GM12878 (cell line): ENCODE results near the gene ZNF311.
A peak's percentile ranks its signal among the peaks of the same experiment; 100 is the strongest.

Experiments used
- BCL11A ChIP-seq: IDR thresholded peaks from 2 replicates; pipeline ENCODE4 v1.6.1; 2011; ENCODE audit warnings: low read depth, low read length
- EP300 ChIP-seq, 2 experiments: fragments of 150-350 bp in 1 of 2; IDR thresholded peaks; 2 replicates each; pipeline ENCODE4 v1.6.1; 2011 to 2012; ENCODE audit warnings: low read depth in 2 of 2, low read length in 2 of 2, borderline replicate concordance in 1 of 2, improper control_type of control experiment in 1 of 2, inconsistent platforms in 1 of 2; ENCODE audit not compliant: control insufficient read depth in 1 of 2
- EZH2 ChIP-seq: IDR thresholded peaks from 2 replicates; pipeline ENCODE4 v1.6.1; 2012; ENCODE audit warnings: low read depth, mild to moderate bottlenecking, control low read depth, inconsistent platforms, low read length, borderline replicate concordance; ENCODE audit not compliant: control insufficient read depth
- NR2C2 ChIP-seq: IDR thresholded peaks from 2 replicates; pipeline ENCODE4 v1.6.1; 2011; ENCODE audit warnings: borderline replicate concordance, low read depth; ENCODE audit not compliant: control insufficient read depth, insufficient read length
- POLR2A ChIP-seq: IDR thresholded peaks from 2 replicates; pipeline ENCODE4 v1.6.1; 2011; ENCODE audit warnings: low read depth, mild to moderate bottlenecking, low read length
- POLR2AphosphoS2 ChIP-seq: IDR thresholded peaks from 2 replicates; pipeline ENCODE4 v1.6.1; 2011; ENCODE audit warnings: low read depth, mild to moderate bottlenecking, low read length, improper control_type of control experiment, moderate library complexity
- POLR2AphosphoS5 ChIP-seq: IDR thresholded peaks from 2 replicates; pipeline ENCODE4 v1.6.1; 2011; ENCODE audit warnings: mild to moderate bottlenecking, low read length, inconsistent platforms
- SUZ12 ChIP-seq: fragments of 200-600 bp; sonication (generic); IDR thresholded peaks from one replicate; pipeline ENCODE4 v1.6.1; 2018; ENCODE audit warnings: antibody characterized with exemption, mild to moderate bottlenecking; ENCODE audit not compliant: unreplicated experiment
- YY1 ChIP-seq: IDR thresholded peaks from 2 replicates; pipeline ENCODE4 v1.6.1; 2011; ENCODE audit warnings: low read depth, mild to moderate bottlenecking, low read length
- TF ChIP-seq, protein P1 (sequence below), 3 experiments: IDR thresholded peaks in 2 of 3; conservative IDR thresholded peaks in 1 of 3; 2 replicates each; pipeline ENCODE4 v1.5.1; 2011; ENCODE audit warnings: low read depth in 3 of 3, low read length in 3 of 3, mild to moderate bottlenecking in 3 of 3, control low read depth in 2 of 3, moderate library complexity in 2 of 3, inconsistent platforms in 1 of 3, mixed read lengths in 1 of 3; ENCODE audit not compliant: control insufficient read depth in 2 of 3, insufficient read depth in 1 of 3; ENCODE audit errors: extremely low read depth in 1 of 3
- TF ChIP-seq, protein P2 (sequence below): fragments of 450-650 bp; IDR thresholded peaks from 2 replicates; pipeline ENCODE4 v1.6.1; 2016; ENCODE audit warnings: mild to moderate bottlenecking

DNA sequence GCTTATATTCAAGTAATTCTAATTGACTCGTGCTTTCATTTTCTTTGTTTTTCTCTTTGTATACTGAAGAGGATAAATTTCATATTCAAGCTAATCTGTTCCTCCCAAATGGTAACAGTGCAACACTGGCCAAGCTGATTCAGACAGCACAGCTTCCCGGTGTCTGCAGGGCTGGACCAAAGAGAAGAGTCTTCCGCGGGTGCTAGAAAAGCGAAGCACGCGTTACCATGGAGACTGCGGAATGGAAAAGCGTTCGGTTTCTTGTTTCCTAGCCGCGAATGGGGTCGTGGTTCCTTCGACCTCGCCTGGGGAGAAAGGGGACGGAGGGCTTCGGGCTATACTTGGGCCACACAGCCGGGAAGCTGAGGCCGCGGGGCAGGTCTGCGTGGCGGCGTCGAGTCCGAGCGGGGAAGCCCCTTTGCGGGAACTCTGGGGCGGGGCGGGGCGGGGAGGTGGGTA lies 6.2 kb upstream of the ZNF311 start:
- TF ChIP-seq, protein P1, sequence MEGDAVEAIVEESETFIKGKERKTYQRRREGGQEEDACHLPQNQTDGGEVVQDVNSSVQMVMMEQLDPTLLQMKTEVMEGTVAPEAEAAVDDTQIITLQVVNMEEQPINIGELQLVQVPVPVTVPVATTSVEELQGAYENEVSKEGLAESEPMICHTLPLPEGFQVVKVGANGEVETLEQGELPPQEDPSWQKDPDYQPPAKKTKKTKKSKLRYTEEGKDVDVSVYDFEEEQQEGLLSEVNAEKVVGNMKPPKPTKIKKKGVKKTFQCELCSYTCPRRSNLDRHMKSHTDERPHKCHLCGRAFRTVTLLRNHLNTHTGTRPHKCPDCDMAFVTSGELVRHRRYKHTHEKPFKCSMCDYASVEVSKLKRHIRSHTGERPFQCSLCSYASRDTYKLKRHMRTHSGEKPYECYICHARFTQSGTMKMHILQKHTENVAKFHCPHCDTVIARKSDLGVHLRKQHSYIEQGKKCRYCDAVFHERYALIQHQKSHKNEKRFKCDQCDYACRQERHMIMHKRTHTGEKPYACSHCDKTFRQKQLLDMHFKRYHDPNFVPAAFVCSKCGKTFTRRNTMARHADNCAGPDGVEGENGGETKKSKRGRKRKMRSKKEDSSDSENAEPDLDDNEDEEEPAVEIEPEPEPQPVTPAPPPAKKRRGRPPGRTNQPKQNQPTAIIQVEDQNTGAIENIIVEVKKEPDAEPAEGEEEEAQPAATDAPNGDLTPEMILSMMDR (IDR thresholded peaks at IDR 0.05 in 2 of 3, conservative IDR thresholded peaks at IDR 0.05 in 1 of 3; ENCODE audit: control insufficient read depth in 2 of 3, extremely low read depth in 1 of 3, insufficient read depth in 1 of 3, low read depth in 3 of 3, low read length in 3 of 3) = no peak
- TF ChIP-seq EP300 (IDR thresholded peaks at IDR 0.05; ENCODE audit: borderline replicate concordance in 1 of 2, control insufficient read depth in 1 of 2, low read depth in 2 of 2, low read length in 2 of 2) (no peak), YY1 (no peak), SUZ12 (no peak), EZH2 (peak; percentile 73; the same call in 1 of the 2 replicates), POLR2A (no peak), BCL11A (no peak), NR2C2 (no peak), POLR2AphosphoS5 (no peak), POLR2AphosphoS2 (no peak)
- TF ChIP-seq, protein P2, sequence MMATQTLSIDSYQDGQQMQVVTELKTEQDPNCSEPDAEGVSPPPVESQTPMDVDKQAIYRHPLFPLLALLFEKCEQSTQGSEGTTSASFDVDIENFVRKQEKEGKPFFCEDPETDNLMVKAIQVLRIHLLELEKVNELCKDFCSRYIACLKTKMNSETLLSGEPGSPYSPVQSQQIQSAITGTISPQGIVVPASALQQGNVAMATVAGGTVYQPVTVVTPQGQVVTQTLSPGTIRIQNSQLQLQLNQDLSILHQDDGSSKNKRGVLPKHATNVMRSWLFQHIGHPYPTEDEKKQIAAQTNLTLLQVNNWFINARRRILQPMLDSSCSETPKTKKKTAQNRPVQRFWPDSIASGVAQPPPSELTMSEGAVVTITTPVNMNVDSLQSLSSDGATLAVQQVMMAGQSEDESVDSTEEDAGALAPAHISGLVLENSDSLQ = no peak
